Measurements from ENCODE around the gene BABAM2. TPM values are rescaled to one million over a fixed set of nuclear protein-coding genes. Genes with fewer than 3 reads are reported as not detected.

The BABAM2 gene
- polyA plus RNA-seq, 1 experiment = 32.6 TPM

DNA sequence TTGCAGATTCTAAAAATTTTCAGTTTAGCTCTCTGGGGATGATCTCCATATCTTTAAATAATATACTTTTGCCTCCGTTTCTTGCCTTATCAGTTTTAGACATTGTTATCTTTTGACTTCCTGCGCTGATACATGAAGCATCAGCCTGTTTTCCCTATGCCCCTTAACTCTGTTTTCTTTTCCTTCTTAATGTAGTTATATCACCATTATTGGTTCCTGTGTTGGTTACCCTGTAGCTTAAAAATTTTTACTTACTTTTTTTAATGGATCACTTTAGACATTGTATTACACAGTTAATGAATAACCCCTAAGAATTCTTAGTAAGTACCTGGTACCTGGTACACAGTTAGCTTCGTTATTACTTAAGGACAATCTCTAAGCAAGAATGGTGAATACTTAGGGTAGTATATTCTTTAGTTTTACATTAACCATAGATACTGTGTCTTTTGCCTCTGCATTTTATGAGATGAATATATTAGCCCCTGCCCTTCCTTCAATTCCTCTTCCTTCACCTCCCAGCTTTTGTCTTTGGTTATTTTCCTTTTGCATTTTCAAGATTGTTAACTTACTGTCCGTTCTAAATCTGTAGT, 40.9 kb downstream of the BABAM2 start:
- no peak for DNase-seq (ENCODE audit: low read depth)
- H3K36me3 ChIP-seq (ENCODE audit: control insufficient read depth, insufficient read depth, low read length) = no peaks in the 10 kb centered on the region
- ChIA-PET POLR2A (no interaction called here), CTCF (no interaction called here)
- no peaks in the 10 kb centered on the region for H3K27me3 ChIP-seq (ENCODE audit: control insufficient read depth, insufficient read depth, low read length)
- TF ChIP-seq, protein P1, sequence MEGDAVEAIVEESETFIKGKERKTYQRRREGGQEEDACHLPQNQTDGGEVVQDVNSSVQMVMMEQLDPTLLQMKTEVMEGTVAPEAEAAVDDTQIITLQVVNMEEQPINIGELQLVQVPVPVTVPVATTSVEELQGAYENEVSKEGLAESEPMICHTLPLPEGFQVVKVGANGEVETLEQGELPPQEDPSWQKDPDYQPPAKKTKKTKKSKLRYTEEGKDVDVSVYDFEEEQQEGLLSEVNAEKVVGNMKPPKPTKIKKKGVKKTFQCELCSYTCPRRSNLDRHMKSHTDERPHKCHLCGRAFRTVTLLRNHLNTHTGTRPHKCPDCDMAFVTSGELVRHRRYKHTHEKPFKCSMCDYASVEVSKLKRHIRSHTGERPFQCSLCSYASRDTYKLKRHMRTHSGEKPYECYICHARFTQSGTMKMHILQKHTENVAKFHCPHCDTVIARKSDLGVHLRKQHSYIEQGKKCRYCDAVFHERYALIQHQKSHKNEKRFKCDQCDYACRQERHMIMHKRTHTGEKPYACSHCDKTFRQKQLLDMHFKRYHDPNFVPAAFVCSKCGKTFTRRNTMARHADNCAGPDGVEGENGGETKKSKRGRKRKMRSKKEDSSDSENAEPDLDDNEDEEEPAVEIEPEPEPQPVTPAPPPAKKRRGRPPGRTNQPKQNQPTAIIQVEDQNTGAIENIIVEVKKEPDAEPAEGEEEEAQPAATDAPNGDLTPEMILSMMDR (IDR thresholded peaks at IDR 0.05; ENCODE audit: insufficient read depth, low read depth, low read length) = no peak
- H3K4me3 ChIP-seq (ENCODE audit: low read depth, low read length) = no peak overlapping the region

DNA sequence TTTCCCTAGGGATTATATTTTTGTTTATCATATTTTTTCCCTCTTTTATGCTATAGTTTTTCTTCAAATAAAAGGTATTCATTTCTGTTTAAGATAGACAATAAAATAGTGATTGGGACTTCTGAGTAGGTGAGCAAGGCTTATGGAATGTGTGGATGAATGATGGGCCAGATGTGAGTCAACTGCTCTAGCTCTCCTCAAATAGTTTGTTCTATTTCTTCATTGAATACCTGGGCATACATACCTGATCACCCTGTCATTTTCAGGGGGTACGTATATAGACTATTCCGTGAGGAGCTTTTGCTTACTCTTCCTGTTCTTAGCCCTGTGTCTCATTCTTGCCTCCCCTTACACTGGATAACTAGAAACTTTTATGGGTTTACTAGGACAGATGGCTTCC, 41.9 kb downstream of the BABAM2 start:
- ChIA-PET CTCF (no interaction called here), POLR2A (no interaction called here)
- Histone ChIP-seq H3K4me3 (ENCODE audit: low read depth, low read length) (no peak overlapping the region), H3K36me3 (ENCODE audit: control insufficient read depth, insufficient read depth, low read length) (no peaks in the 10 kb centered on the region), H3K27me3 (ENCODE audit: control insufficient read depth, insufficient read depth, low read length) (no peaks in the 10 kb centered on the region)
- TF ChIP-seq, protein P1 (IDR thresholded peaks at IDR 0.05; ENCODE audit: insufficient read depth, low read depth, low read length) = no peak
- no peak for DNase-seq (ENCODE audit: low read depth)

DNA sequence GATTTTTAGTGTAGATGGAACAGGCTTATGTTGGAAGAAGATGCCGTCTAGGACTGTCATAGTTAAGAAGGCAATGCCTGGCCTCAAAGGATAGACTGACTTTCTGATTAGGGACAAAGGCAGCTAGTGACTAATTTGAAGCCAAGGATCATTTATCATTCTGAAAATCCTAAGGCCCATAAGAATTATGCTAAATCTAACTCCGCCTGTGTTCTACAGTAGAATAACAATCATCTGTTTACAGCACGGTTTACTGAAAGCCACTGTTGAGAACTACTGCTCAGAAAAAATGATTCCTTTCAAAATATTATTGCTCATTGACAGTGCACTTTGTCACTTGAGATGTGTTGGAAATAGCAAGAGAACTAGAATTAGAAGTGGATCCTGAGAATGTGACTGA, 44.5 kb downstream of the BABAM2 start:
- CTCF ChIA-PET = no interaction called here
- DNase-seq (ENCODE audit: low read depth) = no peak
- H3K4me3 ChIP-seq (ENCODE audit: low read depth, low read length) = no peak overlapping the region
- TF ChIP-seq, protein P1 (IDR thresholded peaks at IDR 0.05; ENCODE audit: insufficient read depth, low read depth, low read length) = no peak
- no peaks in the 10 kb centered on the region for H3K27me3 ChIP-seq (ENCODE audit: control insufficient read depth, insufficient read depth, low read length)
- no peaks in the 10 kb centered on the region for H3K36me3 ChIP-seq (ENCODE audit: control insufficient read depth, insufficient read depth, low read length)
- POLR2A ChIA-PET = no interaction called here

GRCh38 chr2:27940090-27940671, 49.7 kb downstream of the BABAM2 start:
- no peaks in the 10 kb centered on the region for H3K27me3 ChIP-seq (ENCODE audit: control insufficient read depth, insufficient read depth, low read length)
- POLR2A ChIA-PET = no interaction called here
- H3K36me3 ChIP-seq (ENCODE audit: control insufficient read depth, insufficient read depth, low read length) = peaks cover 4% of the 10 kb centered on the region; the same call in 1 of the 2 replicates
- CTCF ChIA-PET = no interaction called here
- TF ChIP-seq, protein P1 (IDR thresholded peaks at IDR 0.05; ENCODE audit: insufficient read depth, low read depth, low read length) = no peak
- no peak for DNase-seq (ENCODE audit: low read depth)
- H3K4me3 ChIP-seq (ENCODE audit: low read depth, low read length) = no peak overlapping the region

- Histone ChIP-seq H3K36me3 (ENCODE audit: control insufficient read depth, insufficient read depth, low read length) (peaks cover 4% of the 10 kb centered on the region; the same call in 1 of the 2 replicates), H3K27me3 (ENCODE audit: control insufficient read depth, insufficient read depth, low read length) (no peaks in the 10 kb centered on the region), H3K4me3 (ENCODE audit: low read depth, low read length) (no peak overlapping the region)
- TF ChIP-seq, protein P1 (IDR thresholded peaks at IDR 0.05; ENCODE audit: insufficient read depth, low read depth, low read length) = no peak
- POLR2A ChIA-PET = no interaction called here
- CTCF ChIA-PET = interaction anchor here (1.3 kb wide), 1 partner anchor 17 kb away, joined by 3 read pairs; no protein-coding TSS in a partner anchor
- no peak for DNase-seq (ENCODE audit: low read depth)
These were observed 50.5 kb downstream of the BABAM2 start for GRCh38 chr2:27940982-27941381.

All from BJ (cell line).